HG03103 (cell line): ENCODE data around the gene EHD4.

ENCODE experiments used
- ATAC-seq: cut with Tn5 transposase; IDR thresholded peaks from one replicate; pipeline ENCODE4 v1.9.1; 2021; ENCODE audit warnings: low read depth; ENCODE audit not compliant: unreplicated experiment

Gene EHD4

GRCh38 chr15:41900526-41901380 lies 71.6 kb downstream of the EHD4 start:
- no peak for ATAC-seq

GRCh38 chr15:41899854-41900442 lies 72.4 kb downstream of the EHD4 start:
- no peak for ATAC-seq

- ATAC-seq: no peak
Measured at GRCh38 chr15:41897363-41897799, 75.0 kb downstream of the EHD4 start.

- ATAC-seq: no peak
Measured at GRCh38 chr15:41896566-41896965, 75.8 kb downstream of the EHD4 start.

GRCh38 chr15:41895957-41896356 lies 76.4 kb downstream of the EHD4 start:
- ATAC-seq: no peak

GRCh38 chr15:41895491-41895890 lies 76.9 kb downstream of the EHD4 start:
- no peak for ATAC-seq

- ATAC-seq: peak; percentile 86
Measured at GRCh38 chr15:41894791-41895463, 77.4 kb downstream of the EHD4 start.

GRCh38 chr15:41894251-41894790 lies 78.0 kb downstream of the EHD4 start:
- no peak for ATAC-seq

GRCh38 chr15:41893422-41894250 lies 78.7 kb downstream of the EHD4 start, which contains the start of gene SPTBN5:
TSS of gene SPTBN5 (minus strand) at chr15:41894053. CDS start at chr15:41893497, 556 bp downstream.
- ATAC-seq: no peak

GRCh38 chr15:41892621-41893421 lies 79.5 kb downstream of the EHD4 start:
- ATAC-seq: no peak

- no peak for ATAC-seq
Measured at GRCh38 chr15:41891946-41892345, 80.4 kb downstream of the EHD4 start.

- ATAC-seq: no peak
Measured at GRCh38 chr15:41891226-41891625, 81.1 kb downstream of the EHD4 start.

- no peak for ATAC-seq
Measured at GRCh38 chr15:41890050-41890690, 82.2 kb downstream of the EHD4 start.

- no peak for ATAC-seq
Measured at GRCh38 chr15:41888662-41889253, 83.6 kb downstream of the EHD4 start.

GRCh38 chr15:41887893-41888292 lies 84.5 kb downstream of the EHD4 start:
- ATAC-seq: no peak

GRCh38 chr15:41887161-41887560 lies 85.2 kb downstream of the EHD4 start:
- no peak for ATAC-seq

- ATAC-seq: no peak
Measured at GRCh38 chr15:41886741-41887140, 85.6 kb downstream of the EHD4 start.

GRCh38 chr15:41885841-41886240 lies 86.5 kb downstream of the EHD4 start:
- ATAC-seq: no peak

GRCh38 chr15:41885321-41885720 lies 87.0 kb downstream of the EHD4 start:
- ATAC-seq: no peak
